NCI-H2227 treated with DMSO at 0.1 percent for 48 hours (cell line): ENCODE results near the gene DKKL1.

Source experiments
- DNase-seq: peaks from one replicate; lab custom pipeline; 2025; lab: John Stamatoyannopoulos, UW

DKKL1 gene

GRCh38 chr19:49396738-49397505 is 33.2 kb downstream of the DKKL1 start:
- DNase-seq = no peak

GRCh38 chr19:49398001-49398615 is 34.4 kb downstream of the DKKL1 start:
- no peak for DNase-seq

GRCh38 chr19:49398931-49399330 is 35.3 kb downstream of the DKKL1 start:
- no peak for DNase-seq

- no peak for DNase-seq
These were observed 36.4 kb downstream of the DKKL1 start for GRCh38 chr19:49400029-49400428.

GRCh38 chr19:49403404-49404187 is 39.9 kb downstream of the DKKL1 start:
- no peak for DNase-seq

- DNase-seq = no peak
These were observed 43.4 kb downstream of the DKKL1 start for GRCh38 chr19:49407079-49407478.

- DNase-seq = no peak
These were observed 43.9 kb downstream of the DKKL1 start for GRCh38 chr19:49407482-49408015.

GRCh38 chr19:49408816-49409440 is 45.3 kb downstream of the DKKL1 start:
- DNase-seq = no peak

GRCh38 chr19:49409441-49410029 is 45.9 kb downstream of the DKKL1 start:
- DNase-seq = no peak

- DNase-seq = no peak
These were observed 48.1 kb downstream of the DKKL1 start for GRCh38 chr19:49411681-49412326.

- DNase-seq = no peak
These were observed 49.7 kb downstream of the DKKL1 start for GRCh38 chr19:49413348-49413747.

- DNase-seq = no peak
These were observed 50.6 kb downstream of the DKKL1 start for GRCh38 chr19:49414256-49414655.

- no peak for DNase-seq
These were observed 51.6 kb downstream of the DKKL1 start for GRCh38 chr19:49415102-49415809.

GRCh38 chr19:49415810-49416200 is 52.1 kb downstream of the DKKL1 start:
- no peak for DNase-seq

GRCh38 chr19:49417088-49417487 is 53.4 kb downstream of the DKKL1 start:
- DNase-seq = no peak

GRCh38 chr19:49418511-49418910 is 54.8 kb downstream of the DKKL1 start:
- DNase-seq = no peak

- DNase-seq = no peak
These were observed 55.5 kb downstream of the DKKL1 start for GRCh38 chr19:49419173-49419572.

- DNase-seq = no peak
These were observed 56.5 kb downstream of the DKKL1 start for GRCh38 chr19:49420227-49420626.

- peak; percentile 78 for DNase-seq
These were observed 57.6 kb downstream of the DKKL1 start for GRCh38 chr19:49421039-49421877.

GRCh38 chr19:49421878-49422202 is 58.2 kb downstream of the DKKL1 start:
- no peak for DNase-seq
